Mesendoderm (in vitro differentiated cells): ENCODE data around the gene HCRT.

Experiments
- DNase-seq: peaks from one replicate; pipeline ENCODE4 v3.0.0; 2013
- H2AK5ac ChIP-seq: 2 replicates; pipeline ENCODE4 v1.6.1; 2013; ENCODE audit warnings: low read length, inconsistent platforms
- H2BK120ac ChIP-seq: 2 replicates; pipeline ENCODE4 v1.6.1; 2013; ENCODE audit warnings: low read depth, mild to moderate bottlenecking, low read length, moderate library complexity, mixed read lengths
- H2BK15ac ChIP-seq: replicated peaks from 2 replicates; pipeline ENCODE4 v1.6.1; 2013; ENCODE audit warnings: low read depth, mild to moderate bottlenecking, moderate library complexity
- H2BK5ac ChIP-seq: 2 replicates; pipeline ENCODE4 v1.6.1; 2013; ENCODE audit warnings: low read length, inconsistent platforms
- H3K18ac ChIP-seq: 2 replicates; pipeline ENCODE4 v1.6.1; 2013; ENCODE audit warnings: mild to moderate bottlenecking, low read length, mixed read lengths
- H3K23ac ChIP-seq: one replicate; pipeline ENCODE4 v1.6.1; 2013; ENCODE audit warnings: low read length
- H3K27ac ChIP-seq: 2 replicates; pipeline ENCODE4 v1.5.1; 2013; ENCODE audit warnings: low read depth, mild to moderate bottlenecking, inconsistent platforms, low read length, moderate library complexity
- H3K27me3 ChIP-seq: 2 replicates; pipeline ENCODE4 v1.6.1; 2013; ENCODE audit warnings: low read length, control low read depth, mild to moderate bottlenecking, inconsistent platforms; ENCODE audit not compliant: insufficient read depth, poor library complexity
- H3K36me3 ChIP-seq: 2 replicates; pipeline ENCODE4 v1.6.1; 2013; ENCODE audit warnings: low read length, inconsistent platforms; ENCODE audit not compliant: control insufficient read depth, insufficient read depth
- H3K4ac ChIP-seq: one replicate; pipeline ENCODE4 v1.6.1; 2013; ENCODE audit warnings: low read depth, mild to moderate bottlenecking, low read length, moderate library complexity
- H3K4me1 ChIP-seq: 2 replicates; pipeline ENCODE4 v1.6.1; 2013; ENCODE audit warnings: low read depth, low read length, inconsistent platforms; ENCODE audit not compliant: control insufficient read depth
- H3K4me2 ChIP-seq: 2 replicates; pipeline ENCODE4 v1.6.1; 2013; ENCODE audit warnings: low read length
- H3K4me3 ChIP-seq: 2 replicates; pipeline ENCODE4 v1.5.1; 2013; ENCODE audit warnings: mild to moderate bottlenecking, low read length
- H3K56ac ChIP-seq: one replicate; pipeline ENCODE4 v1.6.1; 2013; ENCODE audit warnings: low read length
- H3K79me1 ChIP-seq: 2 replicates; pipeline ENCODE4 v1.6.1; 2013; ENCODE audit warnings: low read length, inconsistent platforms
- H3K79me2 ChIP-seq: 2 replicates; pipeline ENCODE4 v1.6.1; 2013; ENCODE audit warnings: mild to moderate bottlenecking, low read length; ENCODE audit not compliant: control insufficient read depth, insufficient read depth
- H3K9ac ChIP-seq: 2 replicates; pipeline ENCODE4 v1.6.1; 2013; ENCODE audit warnings: low read length, inconsistent platforms
- H4K5ac ChIP-seq: one replicate; pipeline ENCODE4 v1.6.1; 2013; ENCODE audit warnings: low read length
- H4K8ac ChIP-seq: one replicate; pipeline ENCODE4 v1.6.1; 2013; ENCODE audit warnings: low read depth, mild to moderate bottlenecking, control low read depth, low read length, moderate library complexity
- WGBS: extraction: QIAGEN DNeasy Blood & Tissue Kit; methylation state at CpG from one replicate; pipeline ENCODE4 v1.1.7; 2013; ENCODE audit warnings: low lambda C conversion rate, missing lambda C conversion rate; ENCODE audit not compliant: insufficient coverage; ENCODE audit errors: extremely low coverage; 5-methylcytosine and 5-hydroxymethylcytosine counted together

Gene HCRT

DNA sequence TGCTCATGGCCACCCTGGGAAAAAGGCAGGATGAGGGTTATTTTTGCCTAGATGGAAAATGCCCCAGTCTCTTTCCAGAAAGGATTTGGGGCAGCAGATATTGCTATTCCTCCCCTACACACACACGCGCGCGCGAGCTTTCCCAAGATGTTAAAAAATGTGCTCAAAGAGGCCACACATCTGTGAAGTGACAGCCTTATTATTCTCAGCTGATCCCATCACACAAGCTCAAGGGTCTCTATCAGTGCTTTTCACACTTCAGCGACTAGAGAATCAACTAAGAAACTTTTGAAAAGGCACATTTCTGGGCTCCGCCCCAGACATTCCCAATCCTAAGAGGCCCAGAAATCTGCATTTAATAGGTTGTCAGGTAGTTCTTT is 24.7 kb downstream of the HCRT start:
- Histone ChIP-seq H3K4me1 (peaks cover 2% of the 10 kb centered on the region), H3K4me3 (no peak overlapping the region), H2BK5ac (no peak overlapping the region), H2BK15ac (no peak overlapping the region), H3K79me2 (no peaks in the 10 kb centered on the region), H3K4ac (no peak overlapping the region), H4K8ac (no peak overlapping the region), H3K9ac (no peak overlapping the region), H2AK5ac (no peak overlapping the region), H4K5ac (no peak overlapping the region), H3K36me3 (no peaks in the 10 kb centered on the region), H3K79me1 (no peaks in the 10 kb centered on the region), H3K4me2 (no peak overlapping the region), H3K27ac (no peak overlapping the region), H3K23ac (no peak overlapping the region), H3K27me3 (no peaks in the 10 kb centered on the region), H3K56ac (no peak overlapping the region), H3K18ac (no peak overlapping the region), H2BK120ac (no peak overlapping the region)
- no CpG with 5 or more reads among the region's 7 CpGs for WGBS
- DNase-seq, result no peak

DNA sequence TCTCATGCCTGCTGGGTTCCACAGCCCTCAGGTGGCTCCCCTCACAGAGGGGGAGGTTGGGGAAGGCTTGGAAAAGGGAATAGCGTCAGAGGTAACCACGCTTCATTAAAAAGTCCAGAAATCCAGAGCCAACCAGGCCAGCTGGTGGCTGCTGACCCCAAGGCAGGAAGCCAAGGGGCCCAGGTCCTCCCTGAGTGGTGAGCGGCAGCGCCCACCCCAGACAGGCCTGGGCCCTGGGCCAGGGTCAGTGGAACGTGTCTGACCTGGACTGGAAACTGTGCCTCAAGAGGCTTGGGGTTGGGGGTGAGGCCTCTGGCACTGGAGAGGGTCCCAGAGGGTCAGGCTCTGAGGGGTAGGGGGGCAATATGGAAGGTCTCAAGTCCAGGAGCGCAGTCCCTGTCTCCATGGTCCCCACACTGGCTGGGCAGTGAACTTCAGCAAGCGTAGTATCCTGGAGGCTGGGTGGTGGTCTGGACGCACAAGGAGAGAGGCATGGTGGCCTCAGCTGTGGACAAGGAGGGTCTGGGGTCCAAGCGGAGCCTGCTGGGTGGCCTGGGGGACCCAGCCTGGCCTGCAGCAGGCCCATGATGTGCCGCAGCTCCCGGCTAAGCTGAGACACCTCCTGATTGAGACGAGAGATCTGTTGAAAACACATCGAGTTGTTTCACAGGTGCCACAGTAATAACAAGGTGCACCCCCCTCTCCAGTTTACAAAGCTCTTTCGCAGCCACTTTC is 25.3 kb downstream of the HCRT start:
- Histone ChIP-seq H3K79me1 (no peaks in the 10 kb centered on the region), H4K8ac (no peak overlapping the region), H3K56ac (peak overlapping the region; percentile 34), H3K4me2 (no peak overlapping the region), H3K4me3 (no peak overlapping the region), H3K27me3 (no peaks in the 10 kb centered on the region), H3K79me2 (no peaks in the 10 kb centered on the region), H3K4ac (no peak overlapping the region), H2BK5ac (no peak overlapping the region), H2BK120ac (no peak overlapping the region), H3K9ac (no peak overlapping the region), H3K27ac (no peak overlapping the region), H2AK5ac (no peak overlapping the region), H3K18ac (no peak overlapping the region), H2BK15ac (no peak overlapping the region), H3K36me3 (no peaks in the 10 kb centered on the region), H3K23ac (no peak overlapping the region), H3K4me1 (peaks cover 2% of the 10 kb centered on the region), H4K5ac (no peak overlapping the region)
- no peak for DNase-seq
- no CpG with 5 or more reads among the region's 14 CpGs for WGBS

DNA sequence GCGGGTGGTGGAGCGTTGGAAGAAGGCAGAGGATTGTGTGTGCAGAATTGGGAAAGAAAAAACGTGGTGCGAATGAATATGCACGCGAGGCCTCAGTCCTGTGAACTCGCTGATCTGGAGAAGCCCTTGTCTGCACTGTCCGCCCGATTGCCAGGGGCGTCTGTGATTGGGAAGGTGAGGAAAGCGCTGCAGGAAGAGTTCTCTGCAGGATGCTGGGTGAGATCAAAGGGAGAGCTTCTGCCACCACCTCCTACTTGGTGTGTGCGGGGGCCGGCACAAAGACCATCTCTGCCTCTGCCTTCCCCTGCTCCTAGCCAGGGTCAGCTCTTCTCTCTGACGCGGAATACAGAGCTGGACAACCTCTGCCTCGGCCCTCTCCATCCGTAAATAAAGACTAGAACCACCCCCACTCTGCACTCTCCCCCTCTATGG is 29.6 kb downstream of the HCRT start:
- Histone ChIP-seq H2BK15ac (no peak overlapping the region), H2BK5ac (peak overlapping the region; percentile 8), H3K27ac (peak overlapping the region; percentile 23), H3K23ac (no peak overlapping the region), H3K79me1 (peaks cover 20% of the 10 kb centered on the region), H2AK5ac (no peak overlapping the region), H4K5ac (no peak overlapping the region), H3K4me2 (peak overlapping the region; percentile 75), H3K18ac (no peak overlapping the region), H3K4ac (peak overlapping the region; percentile 86), H3K27me3 (no peaks in the 10 kb centered on the region), H3K4me3 (peak overlapping the region; percentile 48), H3K4me1 (peaks cover 2% of the 10 kb centered on the region), H3K36me3 (no peaks in the 10 kb centered on the region), H2BK120ac (no peak overlapping the region), H3K56ac (peak overlapping the region; percentile 71), H4K8ac (no peak overlapping the region), H3K9ac (peak overlapping the region; percentile 66), H3K79me2 (peaks cover 27% of the 10 kb centered on the region)
- peak; percentile 84 for DNase-seq
- no CpG with 5 or more reads among the region's 17 CpGs for WGBS

DNA sequence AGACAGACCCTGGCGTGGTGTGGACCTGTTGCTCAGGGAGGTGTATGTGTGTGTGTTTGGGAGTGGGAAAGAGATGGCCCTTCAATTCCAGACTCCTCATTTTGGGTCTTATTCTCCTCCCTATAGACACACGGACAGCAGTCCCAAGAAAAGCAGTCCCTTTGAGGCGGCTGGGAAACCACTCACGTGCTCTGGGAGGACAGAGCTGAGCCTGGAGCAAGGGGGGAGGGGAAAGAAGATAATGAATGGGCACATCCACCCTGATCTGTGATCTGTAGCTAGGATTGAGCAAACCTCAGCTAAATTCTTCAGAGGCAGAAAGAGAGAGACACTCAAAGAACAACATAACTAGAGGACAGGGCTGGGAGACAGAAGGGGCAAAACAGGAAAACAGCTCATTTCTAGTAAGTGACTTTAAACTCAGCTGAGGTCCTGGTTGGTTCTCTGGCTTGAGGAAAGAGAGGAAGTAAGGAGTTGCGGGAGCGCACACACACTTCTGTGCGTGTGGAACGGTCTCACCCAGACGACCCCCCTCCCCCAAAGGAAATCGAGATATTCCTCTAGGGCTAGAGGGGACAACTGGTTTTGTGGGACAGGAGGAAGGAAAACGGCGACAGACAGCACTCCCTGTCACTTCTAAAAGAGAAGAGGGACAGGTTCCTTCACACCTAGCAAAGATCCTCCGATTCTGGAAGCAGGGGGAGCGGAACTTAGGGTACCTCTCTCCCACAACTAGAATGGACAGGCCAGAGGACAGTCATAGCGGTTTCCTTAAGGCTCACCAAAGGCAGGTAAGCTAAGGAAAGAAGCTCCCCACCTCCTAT is 31.1 kb downstream of the HCRT start:
- Histone ChIP-seq H3K9ac (peak overlapping the region; percentile 91), H4K5ac (no peak overlapping the region), H4K8ac (no peak overlapping the region), H3K4me3 (peak overlapping the region; percentile 91), H3K56ac (peak overlapping the region; percentile 91), H3K4ac (peak overlapping the region; percentile 48), H2BK5ac (no peak overlapping the region), H3K23ac (peak overlapping the region; percentile 25), H2AK5ac (no peak overlapping the region), H3K79me2 (peaks cover 27% of the 10 kb centered on the region), H3K27me3 (no peaks in the 10 kb centered on the region), H2BK15ac (no peak overlapping the region), H3K4me2 (peak overlapping the region; percentile 82), H3K4me1 (peaks cover 2% of the 10 kb centered on the region), H3K27ac (no peak overlapping the region), H3K18ac (peak overlapping the region; percentile 64), H3K36me3 (no peaks in the 10 kb centered on the region), H3K79me1 (peaks cover 20% of the 10 kb centered on the region), H2BK120ac (no peak overlapping the region)
- DNase-seq, result peak; percentile 51
- WGBS, result no CpG with 5 or more reads among the region's 15 CpGs

DNA sequence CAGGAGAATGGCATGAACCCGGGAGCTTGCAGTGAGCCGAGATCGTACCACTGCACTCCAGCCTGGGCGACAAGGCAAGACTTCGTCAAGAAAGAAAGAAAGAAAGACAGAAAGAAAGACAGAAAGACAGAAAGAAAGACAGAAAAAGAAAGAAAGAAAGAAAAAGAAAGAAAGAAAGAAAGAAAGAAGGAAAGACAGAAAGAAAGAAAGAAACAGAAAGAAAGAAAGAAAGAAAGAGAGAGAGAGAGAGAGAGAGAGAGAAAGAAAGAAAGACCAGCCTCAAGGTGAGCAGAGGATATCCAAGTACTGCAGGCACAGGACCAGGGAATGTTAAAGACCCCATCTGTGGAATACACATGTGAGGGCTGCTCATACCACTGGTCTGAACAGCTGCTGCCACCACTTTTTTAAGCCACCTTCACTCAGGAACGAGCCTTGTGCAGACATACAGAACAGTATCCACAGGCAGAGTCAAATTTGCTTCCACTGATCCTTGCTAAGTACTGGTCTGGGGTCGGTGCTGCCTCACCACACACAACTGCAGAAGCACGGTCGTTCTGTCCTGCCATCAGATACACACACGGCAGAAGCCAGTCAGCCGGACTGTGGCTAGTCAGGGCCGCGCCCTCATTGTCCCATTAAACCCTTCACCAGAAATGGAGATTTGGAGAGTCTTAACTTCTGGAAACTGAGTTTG is 38.2 kb downstream of the HCRT start:
- no peak overlapping the region for H3K18ac ChIP-seq
- H3K23ac ChIP-seq, result no peak overlapping the region
- no peak overlapping the region for H2BK5ac ChIP-seq
- no CpG with 5 or more reads among the region's 13 CpGs for WGBS
- no peak overlapping the region for H3K4me2 ChIP-seq
- H3K79me2 ChIP-seq, result peaks cover 22% of the 10 kb centered on the region
- H3K79me1 ChIP-seq, result peaks cover 12% of the 10 kb centered on the region
- no peak overlapping the region for H4K5ac ChIP-seq
- no peak overlapping the region for H4K8ac ChIP-seq
- no peak overlapping the region for H3K27ac ChIP-seq
- H3K56ac ChIP-seq, result no peak overlapping the region
- DNase-seq, result no peak
- no peak overlapping the region for H2BK15ac ChIP-seq
- no peak overlapping the region for H3K4ac ChIP-seq
- no peak overlapping the region for H3K4me3 ChIP-seq
- H3K36me3 ChIP-seq, result peaks cover 5% of the 10 kb centered on the region
- no peak overlapping the region for H2AK5ac ChIP-seq
- no peak overlapping the region for H2BK120ac ChIP-seq
- H3K4me1 ChIP-seq, result no peaks in the 10 kb centered on the region
- no peak overlapping the region for H3K9ac ChIP-seq
- H3K27me3 ChIP-seq, result no peaks in the 10 kb centered on the region
